Heart right ventricle (tissue), 16 donors: ENCODE measurements around the gene SPP1. TPM values are rescaled to one million over a fixed set of nuclear protein-coding genes. Genes with fewer than 3 reads are reported as not detected.

Experiments
- ATAC-seq, 8 donors: fragments of 200-7000 bp; cut with Tn5 transposase; one replicate each; pipeline ENCODE4 v1.9.1; 2020; ENCODE audit warnings: mild to moderate bottlenecking in 8 of 8, moderate library complexity in 8 of 8, moderate number of reproducible peaks in 1 of 8
- DNase-seq, 2 donors: peaks; one replicate each; pipeline ENCODE4 v3.0.0-alpha.2; 2020
- H3K27ac ChIP-seq, 10 donors: fragments of 200-600 bp; sonication (generic) in 2 of 10; one replicate each; pipeline versions ENCODE4 v1.5.0 to v1.8.0; 2020 to 2022; ENCODE audit warnings: mild to moderate bottlenecking in 3 of 10
- H3K27me3 ChIP-seq, 7 donors: fragments of 200-600 bp; one replicate each; pipeline ENCODE4 v1.8.0; 2021 to 2022; ENCODE audit warnings: mild to moderate bottlenecking in 2 of 7
- H3K36me3 ChIP-seq, 9 donors: fragments of 200-600 bp; sonication (generic) in 1 of 9; one replicate each; pipeline versions ENCODE4 v1.5.0 to v1.8.0; 2020 to 2022; ENCODE audit warnings: mild to moderate bottlenecking in 2 of 9
- H3K4me1 ChIP-seq, 9 donors: fragments of 200-600 bp; sonication (generic) in 1 of 9; one replicate each; pipeline versions ENCODE4 v1.5.0 to v1.8.0; 2020 to 2022; ENCODE audit warnings: mild to moderate bottlenecking in 4 of 9
- H3K4me3 ChIP-seq, 10 donors: fragments of 200-600 bp; sonication (generic) in 2 of 10; one replicate each; pipeline versions ENCODE4 v1.5.0 to v1.8.0; 2020 to 2022; ENCODE audit warnings: mild to moderate bottlenecking in 7 of 10, moderate library complexity in 2 of 10
- H3K9me3 ChIP-seq, 11 donors: fragments of 200-600 bp in 10 of 11; sonication (generic) in 2 of 11; one replicate each; pipeline versions ENCODE4 v1.5.0 to v1.8.0; 2013 to 2022; ENCODE audit warnings: mild to moderate bottlenecking in 2 of 11, control low read depth in 1 of 11, moderate library complexity in 1 of 11
- WGBS, 2 donors: extraction: QIAGEN DNeasy Blood & Tissue Kit; methylation state at CpG; one replicate each; pipeline ENCODE4 v1.1.7; 2013; ENCODE audit warnings: inconsistent platforms in 1 of 2; 5-methylcytosine and 5-hydroxymethylcytosine counted together
- intact Hi-C, 10 donors: fragments of 100-400 bp; cut with DNase I; formaldehyde crosslinking; loops; one replicate each; pipeline versions ENCODE4 v1.11.1 to v1.14.2; 2022
- polyA plus RNA-seq, 2 donors: library from polyadenylated mRNA; stranded (reverse); fragments of 200-250 nt; gene quantifications; one replicate each; pipeline ENCODE4 v1.2.3, GENCODE V29; 2013
- total RNA-seq, 10 donors: library from RNA; stranded (reverse); fragmentation: NEBNext Ultra II Directional in 3 of 10; extraction: Animal tissue kit (Norgen Biotek cat#: 25700) in 3 of 10; gene quantifications; one replicate each; pipeline versions ENCODE4 v1.2.1 to v1.2.4, GENCODE V29; 2021 to 2023
- TF ChIP-seq, protein P1 (sequence below), 9 donors: fragments of 200-600 bp; sonication (generic) in 2 of 9; IDR thresholded peaks; one replicate each; pipeline versions ENCODE4 v1.5.0 to v1.8.0; 2021 to 2022; ENCODE audit warnings: antibody characterized with exemption in 9 of 9, mild to moderate bottlenecking in 5 of 9, moderate library complexity in 1 of 9
- donor health status: Arrhythmogenic right ventricular cardiomyopathy.
- donor health status: ischemic (EF 13 %, LVEDD 7.1; RV severe dilation, severe dysfunction).
- donor health status: healthy with polysubstance abuse.
- donor health status: DM: no; HTN: yes; CAD: no.
- donor health status: DM: no; HTN: no; CAD: no.
- donor health status: ischemic (EF 25% LVEDD 6.9; RV normal size, moderate dysfunction).
- donor health status: ischemic (EF 25% LVEDD 5.7; RV mildly dilated, moderate dysfunction).
- donor health status: healthy.
- donor health status: DM: yes; HTN: yes; CAD: no.
- donor health status: Ischemic cardiomyopathy.
- donor health status: ischemic (EF 35%, LVEDD 5.7; RV mildly dilated, moderate dysfunction).
- donor health status: nonischemic (EF 11% LVEDD 7.7; RV severe dilation, severe dysfunction).
- donor health status: DM: yes; HTN: yes; CAD: no.
- donor health status: PGD.
- donor health status: ischemic (EF 29% LVEDD 5.4; RV normal size, mild dysfunction).
- donor health status: nonischemic (EF 23%, LVEDD 6.1; RV moderate dilation, normal function).

The SPP1 gene
- total and polyA plus RNA-seq, 12 donors = 1.2 to 246 (median 7.0) TPM

DNA sequence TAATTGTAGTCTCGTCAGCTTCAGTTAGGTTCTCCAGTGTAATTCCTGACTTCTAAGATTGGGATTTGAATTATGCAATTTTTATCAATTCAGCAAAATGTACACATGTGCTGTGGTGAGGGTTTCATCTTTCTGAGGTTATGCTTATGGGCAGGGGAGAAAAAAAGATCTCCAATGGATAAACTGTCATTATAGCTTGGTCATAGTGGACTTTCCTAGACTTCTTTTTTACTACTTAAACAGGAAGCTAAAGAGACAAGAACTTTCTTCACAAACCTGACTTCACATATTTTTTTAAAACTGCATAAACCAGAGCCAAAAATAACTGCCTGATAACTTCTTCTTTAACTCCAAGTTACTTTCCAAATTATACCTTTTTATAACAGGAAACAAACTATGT lies 21.7 kb upstream of the SPP1 start:
- WGBS, 2 donors = 78 to 94% methylated on average over 1 of the region's 1 CpG
- no peak for DNase-seq
- Histone ChIP-seq H3K4me3 (no peak overlapping the region), H3K27ac (no peak overlapping the region), H3K27me3 (no peaks in the 10 kb centered on the region), H3K36me3 (no peaks in the 10 kb centered on the region), H3K9me3 (no peaks in the 10 kb centered on the region), H3K4me1 (peaks cover 0 to 22% (median 9%) of the 10 kb centered on the region in 9 donors)
- TF ChIP-seq, protein P1, sequence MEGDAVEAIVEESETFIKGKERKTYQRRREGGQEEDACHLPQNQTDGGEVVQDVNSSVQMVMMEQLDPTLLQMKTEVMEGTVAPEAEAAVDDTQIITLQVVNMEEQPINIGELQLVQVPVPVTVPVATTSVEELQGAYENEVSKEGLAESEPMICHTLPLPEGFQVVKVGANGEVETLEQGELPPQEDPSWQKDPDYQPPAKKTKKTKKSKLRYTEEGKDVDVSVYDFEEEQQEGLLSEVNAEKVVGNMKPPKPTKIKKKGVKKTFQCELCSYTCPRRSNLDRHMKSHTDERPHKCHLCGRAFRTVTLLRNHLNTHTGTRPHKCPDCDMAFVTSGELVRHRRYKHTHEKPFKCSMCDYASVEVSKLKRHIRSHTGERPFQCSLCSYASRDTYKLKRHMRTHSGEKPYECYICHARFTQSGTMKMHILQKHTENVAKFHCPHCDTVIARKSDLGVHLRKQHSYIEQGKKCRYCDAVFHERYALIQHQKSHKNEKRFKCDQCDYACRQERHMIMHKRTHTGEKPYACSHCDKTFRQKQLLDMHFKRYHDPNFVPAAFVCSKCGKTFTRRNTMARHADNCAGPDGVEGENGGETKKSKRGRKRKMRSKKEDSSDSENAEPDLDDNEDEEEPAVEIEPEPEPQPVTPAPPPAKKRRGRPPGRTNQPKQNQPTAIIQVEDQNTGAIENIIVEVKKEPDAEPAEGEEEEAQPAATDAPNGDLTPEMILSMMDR (IDR thresholded peaks at IDR 0.05) = no peak
- intact Hi-C loops = loop anchor here in 1 of 10 donors (10.0 kb wide), 1 partner anchor 89 kb away; no protein-coding TSS in a partner anchor
- ATAC-seq = no peak

DNA sequence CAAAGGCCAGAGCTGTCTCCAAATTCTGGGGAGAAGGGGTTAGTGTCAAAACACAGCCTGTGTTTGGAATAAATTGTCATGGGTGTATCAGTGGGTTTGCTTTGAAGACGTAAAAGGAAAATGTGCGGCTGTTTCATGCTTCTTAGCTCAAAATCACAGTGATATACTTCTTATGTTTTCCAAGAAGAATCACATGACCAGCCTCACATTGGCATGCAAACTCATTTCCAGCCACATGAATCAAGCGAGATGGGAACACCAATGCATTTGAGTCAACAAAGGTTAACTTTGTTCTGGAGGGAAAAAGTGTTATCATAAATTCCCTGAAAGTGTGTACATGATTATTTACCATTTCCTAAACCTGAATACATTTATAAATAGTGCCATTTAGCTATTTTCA lies 19.0 kb upstream of the SPP1 start:
- intact Hi-C loops = loop anchor here in 1 of 10 donors (10.0 kb wide), 1 partner anchor 92 kb away; no protein-coding TSS in a partner anchor
- DNase-seq (no peak), ATAC-seq (no peak)
- Histone ChIP-seq H3K4me3 (no peak overlapping the region), H3K9me3 (no peaks in the 10 kb centered on the region), H3K27me3 (no peaks in the 10 kb centered on the region), H3K36me3 (no peaks in the 10 kb centered on the region), H3K4me1 (no peaks in the 10 kb centered on the region), H3K27ac (no peak overlapping the region)
- 87 to 89% methylated on average over 3 of the region's 3 CpGs for WGBS, 2 donors
- TF ChIP-seq, protein P1 (IDR thresholded peaks at IDR 0.05) = no peak

DNA sequence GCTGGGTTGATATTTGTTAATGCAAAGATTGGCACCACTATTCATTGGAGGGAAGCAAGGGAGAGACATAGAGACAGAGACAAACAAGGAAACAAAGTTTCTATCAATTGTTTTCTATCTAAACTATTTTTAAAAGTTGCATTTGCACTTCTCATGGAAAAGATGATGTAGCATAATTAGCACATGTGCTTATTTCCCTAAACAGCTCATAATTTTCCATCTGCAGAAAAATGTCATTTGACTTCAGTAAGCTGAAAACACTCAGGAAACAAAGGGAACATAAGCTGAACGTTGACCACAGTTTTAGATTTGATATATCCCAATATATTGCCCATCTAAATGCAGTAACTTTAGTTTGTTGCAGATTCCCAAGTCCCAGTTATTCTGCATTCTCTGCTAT lies 18.5 kb upstream of the SPP1 start:
- H3K4me1 ChIP-seq = no peaks in the 10 kb centered on the region
- H3K27me3 ChIP-seq = no peaks in the 10 kb centered on the region
- H3K36me3 ChIP-seq = no peaks in the 10 kb centered on the region
- 52 to 60% methylated on average over 1 of the region's 1 CpG for WGBS, 2 donors
- H3K9me3 ChIP-seq = no peaks in the 10 kb centered on the region
- TF ChIP-seq, protein P1 (IDR thresholded peaks at IDR 0.05) = no peak
- H3K4me3 ChIP-seq = no peak overlapping the region
- no peak overlapping the region for H3K27ac ChIP-seq
- intact Hi-C loops = loop anchor here in 1 of 10 donors (10.0 kb wide), 1 partner anchor 92 kb away; no protein-coding TSS in a partner anchor
- DNase-seq = no peak
- ATAC-seq = no peak

DNA sequence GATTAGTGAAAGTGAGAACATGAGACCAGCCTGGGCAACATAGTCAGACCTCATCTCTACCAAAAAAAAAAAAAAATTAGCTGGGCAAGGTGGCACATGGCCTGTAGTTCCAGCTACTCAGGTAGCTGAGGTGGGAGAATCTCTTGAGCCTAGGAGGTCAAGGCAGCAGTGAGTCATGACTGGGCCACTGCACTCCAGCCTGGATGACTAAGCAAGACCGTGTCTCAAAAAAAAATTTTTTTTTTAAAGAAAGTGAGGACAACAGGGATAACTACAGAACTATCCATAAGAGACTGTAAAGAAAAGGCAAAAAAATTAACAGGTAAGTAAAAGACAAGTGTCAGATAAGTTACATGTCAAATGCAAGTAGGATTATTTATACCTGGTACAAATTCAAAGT lies 13.5 kb upstream of the SPP1 start:
- WGBS, 2 donors = 70 to 82% methylated on average over 1 of the region's 1 CpG
- H3K9me3 ChIP-seq = no peaks in the 10 kb centered on the region
- intact Hi-C loops = loop anchor here in 1 of 10 donors (10.0 kb wide), 1 partner anchor 277 kb away; no protein-coding TSS in a partner anchor
- no peak overlapping the region for H3K4me3 ChIP-seq
- DNase-seq (no peak), ATAC-seq (no peak)
- H3K36me3 ChIP-seq = no peaks in the 10 kb centered on the region
- no peaks in the 10 kb centered on the region for H3K27me3 ChIP-seq
- no peak overlapping the region for H3K27ac ChIP-seq
- no peaks in the 10 kb centered on the region for H3K4me1 ChIP-seq
- TF ChIP-seq, protein P1 (IDR thresholded peaks at IDR 0.05) = no peak
